NCI-H526 treated with DMSO at 0.1 percent for 48 hours (cell line): ENCODE results near the gene CLDND1.
A peak's percentile ranks its signal among the peaks of the same experiment; 100 is the strongest.
"Not testable (repeated sequence)": the region's sequence is repeated elsewhere in the genome, so short reads cannot be mapped to it uniquely, and the experiment has no call there.

ENCODE experiments used
- DNase-seq: peaks from one replicate; lab custom pipeline; 2025; lab: John Stamatoyannopoulos, UW

Gene CLDND1

GRCh38 chr3:98522544-98523281 lies at the start of gene CLDND1:
Gene CLDND1 (minus strand): TSS chr3:98522902. CDS start chr3:98521424, 1,478 bp downstream.
- DNase-seq, result peak; percentile 86

GRCh38 chr3:98568402-98568801 lies 45.7 kb upstream of the CLDND1 start:
- no peak for DNase-seq

- DNase-seq, result no peak
Observed at GRCh38 chr3:98567666-98568270, 45.1 kb upstream of the CLDND1 start.

GRCh38 chr3:98565843-98566242 lies 43.1 kb upstream of the CLDND1 start:
- no peak for DNase-seq

GRCh38 chr3:98565237-98565643 lies 42.5 kb upstream of the CLDND1 start:
- no peak for DNase-seq

- no peak for DNase-seq
Observed at GRCh38 chr3:98564282-98565005, 41.7 kb upstream of the CLDND1 start.

- no peak for DNase-seq
Observed at GRCh38 chr3:98563661-98564281, 41.1 kb upstream of the CLDND1 start.

- DNase-seq, result no peak
Observed at GRCh38 chr3:98561727-98562521, 39.2 kb upstream of the CLDND1 start.

- no peak for DNase-seq
Observed at GRCh38 chr3:98560911-98561310, 38.2 kb upstream of the CLDND1 start.

GRCh38 chr3:98559769-98560168 lies 37.1 kb upstream of the CLDND1 start:
- DNase-seq, result not testable (repeated sequence)

- no peak for DNase-seq
Observed at GRCh38 chr3:98558100-98558827, 35.6 kb upstream of the CLDND1 start.

GRCh38 chr3:98557324-98558010 lies 34.8 kb upstream of the CLDND1 start:
- no peak for DNase-seq

GRCh38 chr3:98556164-98557130 lies 33.7 kb upstream of the CLDND1 start:
- no peak for DNase-seq

- no peak for DNase-seq
Observed at GRCh38 chr3:98555025-98555379, 32.3 kb upstream of the CLDND1 start.

- DNase-seq, result no peak
Observed at GRCh38 chr3:98554580-98554979, 31.9 kb upstream of the CLDND1 start.

GRCh38 chr3:98553753-98554152 lies 31.1 kb upstream of the CLDND1 start:
- no peak for DNase-seq

- DNase-seq, result no peak
Observed at GRCh38 chr3:98553021-98553563, 30.4 kb upstream of the CLDND1 start.

- no peak for DNase-seq
Observed at GRCh38 chr3:98552232-98553020, 29.7 kb upstream of the CLDND1 start.
